Parathyroid adenoma (tissue), 2 donors: ENCODE data around the gene CCL23.

Source experiments
- H2AFZ ChIP-seq: fragments of 300-600 bp; sonication (generic); one replicate; pipeline ENCODE4 v1.7.0; 2017; ENCODE audit warnings: antibody characterized with exemption, mild to moderate bottlenecking
- H3K27ac ChIP-seq: fragments of 300-600 bp; sonication (generic); one replicate; pipeline ENCODE4 v1.7.0; 2017
- H3K27me3 ChIP-seq: fragments of 300-600 bp; sonication (generic); one replicate; pipeline ENCODE4 v1.7.0; 2017; ENCODE audit warnings: low read length; ENCODE audit not compliant: control insufficient read depth, insufficient read depth
- H3K36me3 ChIP-seq: fragments of 300-600 bp; sonication (generic); one replicate; pipeline ENCODE4 v1.7.0; 2017; ENCODE audit warnings: low read length; ENCODE audit not compliant: control insufficient read depth, insufficient read depth
- H3K4me1 ChIP-seq: fragments of 300-600 bp; sonication (generic); one replicate; pipeline ENCODE4 v1.7.0; 2017; ENCODE audit warnings: control low read depth
- H3K4me2 ChIP-seq: fragments of 300-600 bp; sonication (generic); one replicate; pipeline ENCODE4 v1.7.0; 2017; ENCODE audit warnings: low read length
- H3K4me3 ChIP-seq: fragments of 300-600 bp; sonication (generic); one replicate; pipeline ENCODE4 v1.7.0; 2017; ENCODE audit warnings: low read depth, low read length
- H3K79me2 ChIP-seq: fragments of 300-600 bp; sonication (generic); one replicate; pipeline ENCODE4 v1.7.0; 2017; ENCODE audit warnings: control low read depth
- H3K9ac ChIP-seq: fragments of 300-600 bp; sonication (generic); one replicate; pipeline ENCODE4 v1.7.0; 2017; ENCODE audit warnings: mild to moderate bottlenecking
- H3K9me3 ChIP-seq: fragments of 300-600 bp; sonication (generic); one replicate; pipeline ENCODE4 v1.7.0; 2017; ENCODE audit warnings: low read length; ENCODE audit not compliant: control insufficient read depth
- CTCF ChIP-seq: fragments of 300-600 bp; sonication (generic); IDR thresholded peaks from one replicate; pipeline ENCODE4 v1.7.0; 2017; ENCODE audit warnings: antibody characterized with exemption, mild to moderate bottlenecking
- donor health status: primary hyperparathyroidism.

Gene CCL23

GRCh38 chr17:35984140-35984539 lies 33.6 kb downstream of the CCL23 start:
- Histone ChIP-seq H3K4me3 (no peak overlapping the region), H2AFZ (no peak overlapping the region), H3K9ac (no peak overlapping the region), H3K36me3 (no peaks in the 10 kb centered on the region), H3K9me3 (no peaks in the 10 kb centered on the region), H3K79me2 (no peaks in the 10 kb centered on the region), H3K4me2 (no peak overlapping the region), H3K27me3 (no peaks in the 10 kb centered on the region), H3K27ac (no peak overlapping the region), H3K4me1 (no peaks in the 10 kb centered on the region)
- TF ChIP-seq CTCF, result no peak

GRCh38 chr17:35982409-35983191 lies 35.2 kb downstream of the CCL23 start:
- no peaks in the 10 kb centered on the region for H3K36me3 ChIP-seq
- no peaks in the 10 kb centered on the region for H3K79me2 ChIP-seq
- no peak overlapping the region for H3K27ac ChIP-seq
- no peak overlapping the region for H2AFZ ChIP-seq
- no peaks in the 10 kb centered on the region for H3K27me3 ChIP-seq
- no peak overlapping the region for H3K9ac ChIP-seq
- H3K4me3 ChIP-seq, result no peak overlapping the region
- no peak for TF ChIP-seq CTCF
- no peaks in the 10 kb centered on the region for H3K4me1 ChIP-seq
- H3K4me2 ChIP-seq, result no peak overlapping the region
- no peaks in the 10 kb centered on the region for H3K9me3 ChIP-seq

GRCh38 chr17:35981908-35982330 lies 35.9 kb downstream of the CCL23 start:
- no peak overlapping the region for H3K27ac ChIP-seq
- H3K27me3 ChIP-seq, result no peaks in the 10 kb centered on the region
- H3K9me3 ChIP-seq, result no peaks in the 10 kb centered on the region
- no peak overlapping the region for H3K4me3 ChIP-seq
- no peaks in the 10 kb centered on the region for H3K36me3 ChIP-seq
- no peaks in the 10 kb centered on the region for H3K4me1 ChIP-seq
- H2AFZ ChIP-seq, result no peak overlapping the region
- no peaks in the 10 kb centered on the region for H3K79me2 ChIP-seq
- no peak for TF ChIP-seq CTCF
- H3K4me2 ChIP-seq, result no peak overlapping the region
- H3K9ac ChIP-seq, result no peak overlapping the region

GRCh38 chr17:35981246-35981645 lies 36.5 kb downstream of the CCL23 start, which contains the start of gene CCL16:
CCL16 (minus strand) TSS chr17:35981497; CDS start chr17:35981420, 77 bp downstream.
- H3K27ac ChIP-seq, result no peak within 1 kb of the TSS
- no peaks in the 10 kb centered on the region for H3K79me2 ChIP-seq
- H3K9me3 ChIP-seq, result no peaks in the 10 kb centered on the region
- no peaks in the 10 kb centered on the region for H3K27me3 ChIP-seq
- H3K4me3 ChIP-seq, result no peak within 1 kb of the TSS
- H3K9ac ChIP-seq, result no peak within 1 kb of the TSS
- TF ChIP-seq CTCF, result no peak
- H3K4me2 ChIP-seq, result no peak within 1 kb of the TSS
- H3K36me3 ChIP-seq, result no peaks in the 10 kb centered on the region
- H3K4me1 ChIP-seq, result no peaks in the 10 kb centered on the region
- no peak within 1 kb of the TSS for H2AFZ ChIP-seq

- H2AFZ ChIP-seq, result no peak overlapping the region
- no peak for TF ChIP-seq CTCF
- H3K9me3 ChIP-seq, result no peaks in the 10 kb centered on the region
- H3K4me3 ChIP-seq, result no peak overlapping the region
- H3K4me1 ChIP-seq, result peaks cover 2% of the 10 kb centered on the region
- no peak overlapping the region for H3K9ac ChIP-seq
- no peak overlapping the region for H3K27ac ChIP-seq
- no peaks in the 10 kb centered on the region for H3K27me3 ChIP-seq
- no peaks in the 10 kb centered on the region for H3K79me2 ChIP-seq
- no peaks in the 10 kb centered on the region for H3K36me3 ChIP-seq
- no peak overlapping the region for H3K4me2 ChIP-seq
Measured at GRCh38 chr17:35978346-35978745, 39.4 kb downstream of the CCL23 start.
